Tongue (tissue), 2 donors: ENCODE data around the gene KLHL8. TPM values are rescaled to one million over a fixed set of nuclear protein-coding genes. Genes with fewer than 3 reads are reported as not detected.

Experiments
- DNase-seq: peaks from one replicate; pipeline ENCODE4 v3.0.0-alpha.2; 2015
- total RNA-seq: library from RNA; depleted of rRNA; stranded (reverse); fragments of >200 nt; gene quantifications from one replicate; pipeline ENCODE4 v1.2.3, GENCODE V29; 2014

Gene KLHL8
- total RNA-seq, 1 donor from 2014 or later: 22.5 TPM

GRCh38 chr4:87120411-87121162 lies 99.8 kb downstream of the KLHL8 start:
- DNase-seq: no peak

- DNase-seq: no peak
These were observed 100.4 kb downstream of the KLHL8 start for GRCh38 chr4:87120010-87120409.

- DNase-seq: no peak
These were observed 101.6 kb downstream of the KLHL8 start for GRCh38 chr4:87118826-87119225.

- no peak for DNase-seq
These were observed 102.0 kb downstream of the KLHL8 start for GRCh38 chr4:87118421-87118820.

GRCh38 chr4:87117732-87118075 lies 102.7 kb downstream of the KLHL8 start:
- DNase-seq: no peak

GRCh38 chr4:87117051-87117731 lies 103.2 kb downstream of the KLHL8 start:
- DNase-seq: no peak

- DNase-seq: no peak
These were observed 104.2 kb downstream of the KLHL8 start for GRCh38 chr4:87116231-87116630.

- no peak for DNase-seq
These were observed 106.0 kb downstream of the KLHL8 start for GRCh38 chr4:87114245-87115062.

- DNase-seq: no peak
These were observed 108.4 kb downstream of the KLHL8 start for GRCh38 chr4:87112063-87112462.

Other genes starting within 250 kb of the KLHL8 start
- not detected for gene HSD17B13, start 102.3 kb upstream of the KLHL8 start, total RNA-seq
- gene HSD17B11, start 170.6 kb upstream of the KLHL8 start, total RNA-seq: 31.9 TPM
- 23.3 TPM for gene NUDT9, start 202.0 kb upstream of the KLHL8 start, total RNA-seq